Raji (cell line): Measurements from ENCODE around the gene NDUFS8.

Experiments used
- POLR2A ChIP-seq: IDR thresholded peaks from 2 replicates; pipeline ENCODE4 v1.6.1; 2011; ENCODE audit warnings: low read depth, low read length, control low read depth; ENCODE audit not compliant: insufficient read depth

NDUFS8 gene

DNA sequence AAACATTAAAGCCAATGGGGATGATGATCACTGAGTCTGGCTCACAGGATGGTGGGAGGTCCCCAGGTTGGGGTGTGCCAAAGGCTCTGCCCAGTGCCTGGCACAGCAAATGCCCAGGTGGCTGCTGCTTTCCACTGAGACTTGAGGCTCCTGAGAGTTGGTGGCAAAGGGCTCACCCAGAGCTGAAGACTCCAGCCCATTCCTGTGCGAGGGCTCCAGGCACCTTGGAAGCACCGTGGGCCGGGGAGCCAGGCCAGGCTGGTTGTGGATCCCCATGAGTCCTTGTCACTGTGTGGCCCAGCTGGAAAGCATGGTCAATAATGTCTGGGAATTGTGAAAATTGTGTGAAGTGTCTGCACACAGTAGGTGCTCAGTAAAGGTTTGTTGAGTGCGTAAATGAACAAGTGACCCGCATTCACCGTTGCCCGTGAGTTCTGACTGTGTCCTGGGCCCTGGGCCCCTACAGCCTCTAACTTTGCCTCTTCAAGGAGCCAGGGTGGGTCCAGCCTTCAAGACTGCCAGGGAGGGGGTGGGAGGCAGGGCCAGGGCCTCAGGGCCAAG, 23.8 kb upstream of the NDUFS8 start:
- no peak for TF ChIP-seq POLR2A

DNA sequence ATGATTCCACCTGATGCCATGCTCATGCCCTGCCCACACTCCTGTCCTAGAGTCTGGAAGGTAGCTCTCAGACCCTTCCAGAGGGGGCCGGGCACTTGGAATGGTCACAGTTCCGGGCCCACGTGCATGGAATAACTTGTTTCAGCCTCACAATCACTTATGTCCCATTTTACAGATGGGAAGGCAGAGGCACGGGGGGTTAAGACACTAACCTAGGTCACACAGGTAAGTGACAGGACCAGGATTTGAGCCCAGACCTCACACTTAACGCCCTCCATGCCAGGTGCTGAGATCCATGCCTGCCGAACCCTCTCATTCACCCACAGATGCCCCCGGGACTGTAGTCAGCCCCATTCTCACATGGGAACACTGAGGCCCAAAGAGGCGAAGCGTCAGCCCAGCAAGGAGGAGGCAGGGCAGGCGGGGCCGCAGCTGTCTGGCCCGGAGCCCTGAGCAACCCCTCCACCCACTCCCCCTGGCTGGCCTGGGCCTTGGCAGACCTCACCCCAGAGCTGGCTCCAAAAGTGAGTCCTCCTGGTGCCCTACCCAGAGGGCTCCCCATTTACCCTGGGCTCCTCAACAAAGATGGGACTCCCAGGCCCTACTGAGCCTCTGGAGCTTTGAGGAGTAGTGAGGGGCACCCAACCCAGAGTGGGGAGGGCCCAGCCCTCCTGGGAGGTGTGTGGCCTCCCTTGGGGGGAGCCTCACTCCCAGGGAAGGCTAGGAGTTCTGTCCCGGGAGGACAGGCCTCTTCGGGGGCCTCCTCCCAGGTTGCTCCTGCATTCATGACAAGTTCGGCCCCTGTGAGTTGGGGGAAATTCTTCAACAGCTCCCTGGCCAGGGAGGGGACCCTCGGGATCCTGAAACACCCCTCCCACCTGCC, 22.7 kb upstream of the NDUFS8 start:
- TF ChIP-seq POLR2A: no peak

DNA sequence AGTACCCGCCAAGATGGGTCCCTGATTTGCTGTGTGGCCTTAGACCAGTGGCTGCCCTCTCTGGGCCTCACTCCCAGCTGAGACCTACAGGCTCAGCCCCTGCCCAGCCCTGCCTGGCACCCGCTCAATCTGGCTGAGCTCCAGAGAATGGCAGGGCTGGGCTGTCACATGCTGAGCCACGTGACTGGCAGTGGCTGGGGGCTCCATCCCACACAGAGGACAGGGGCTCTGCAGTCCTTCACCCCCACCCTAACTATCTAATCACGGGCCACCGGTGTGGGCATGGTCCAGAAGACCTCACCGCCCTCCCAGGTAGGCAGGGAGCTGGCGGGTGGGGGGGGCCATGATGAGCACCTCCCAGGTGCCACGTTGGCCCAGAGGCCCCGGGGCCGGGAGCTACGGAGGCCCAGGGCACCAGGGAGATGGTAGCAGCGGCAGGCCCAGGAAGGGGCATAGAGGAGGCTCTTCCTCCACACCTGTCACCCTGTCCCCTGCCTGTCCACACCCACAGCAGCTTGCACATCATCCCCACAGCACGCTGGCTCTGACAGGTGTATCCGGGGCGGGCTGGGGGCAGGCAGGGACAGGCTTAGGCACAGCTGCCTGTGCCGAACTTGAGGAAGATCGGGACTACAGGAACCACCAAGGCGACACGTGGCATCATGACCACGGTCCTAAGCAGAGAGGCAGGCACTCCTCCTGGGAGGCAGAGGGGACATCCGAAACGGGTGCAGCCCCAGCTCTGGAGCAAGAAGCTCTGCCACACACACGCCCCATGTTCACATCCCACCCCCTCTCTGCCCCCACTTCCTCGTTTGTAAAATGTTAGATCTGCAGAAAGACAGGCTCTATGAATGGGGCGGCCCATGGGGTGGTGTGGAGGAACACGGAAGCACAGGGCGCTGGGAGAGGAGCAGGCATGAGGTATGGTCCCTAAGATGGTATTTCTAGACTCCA, 21.8 kb upstream of the NDUFS8 start:
- TF ChIP-seq POLR2A: peak; percentile 74

DNA sequence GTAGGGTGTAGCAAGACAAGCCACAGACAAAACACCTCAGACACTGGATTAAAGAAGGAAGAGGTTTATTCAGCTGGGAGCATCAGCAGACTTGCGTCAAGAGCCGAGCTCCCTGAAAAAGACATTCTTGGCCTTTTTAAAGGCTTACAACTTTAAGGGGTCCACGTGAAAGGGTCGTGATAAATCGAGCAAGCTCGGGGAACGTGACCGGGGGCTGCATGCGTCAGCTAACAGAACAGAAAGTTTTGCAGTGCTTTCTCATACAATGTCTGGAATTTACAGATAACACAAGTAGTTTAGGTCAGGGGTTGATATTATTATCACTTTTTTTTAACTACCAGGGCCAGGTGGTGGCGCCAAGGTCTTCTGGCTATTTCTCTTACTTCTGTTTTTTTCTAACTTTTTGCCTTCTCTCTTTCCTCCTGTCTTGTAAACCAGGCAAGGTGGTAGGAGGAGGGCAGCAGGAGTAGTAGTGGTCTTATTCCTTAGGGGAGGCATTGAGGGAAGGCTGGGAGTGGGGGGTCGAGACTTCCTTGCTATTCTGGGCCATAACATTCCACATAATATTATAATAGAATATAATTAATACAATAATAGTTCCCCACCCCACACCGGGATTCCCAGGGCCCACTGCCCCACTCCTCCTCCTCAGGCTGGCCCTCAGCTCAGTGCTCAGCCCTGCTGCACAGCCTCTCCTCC, 20.9 kb upstream of the NDUFS8 start:
- TF ChIP-seq POLR2A: no peak

DNA sequence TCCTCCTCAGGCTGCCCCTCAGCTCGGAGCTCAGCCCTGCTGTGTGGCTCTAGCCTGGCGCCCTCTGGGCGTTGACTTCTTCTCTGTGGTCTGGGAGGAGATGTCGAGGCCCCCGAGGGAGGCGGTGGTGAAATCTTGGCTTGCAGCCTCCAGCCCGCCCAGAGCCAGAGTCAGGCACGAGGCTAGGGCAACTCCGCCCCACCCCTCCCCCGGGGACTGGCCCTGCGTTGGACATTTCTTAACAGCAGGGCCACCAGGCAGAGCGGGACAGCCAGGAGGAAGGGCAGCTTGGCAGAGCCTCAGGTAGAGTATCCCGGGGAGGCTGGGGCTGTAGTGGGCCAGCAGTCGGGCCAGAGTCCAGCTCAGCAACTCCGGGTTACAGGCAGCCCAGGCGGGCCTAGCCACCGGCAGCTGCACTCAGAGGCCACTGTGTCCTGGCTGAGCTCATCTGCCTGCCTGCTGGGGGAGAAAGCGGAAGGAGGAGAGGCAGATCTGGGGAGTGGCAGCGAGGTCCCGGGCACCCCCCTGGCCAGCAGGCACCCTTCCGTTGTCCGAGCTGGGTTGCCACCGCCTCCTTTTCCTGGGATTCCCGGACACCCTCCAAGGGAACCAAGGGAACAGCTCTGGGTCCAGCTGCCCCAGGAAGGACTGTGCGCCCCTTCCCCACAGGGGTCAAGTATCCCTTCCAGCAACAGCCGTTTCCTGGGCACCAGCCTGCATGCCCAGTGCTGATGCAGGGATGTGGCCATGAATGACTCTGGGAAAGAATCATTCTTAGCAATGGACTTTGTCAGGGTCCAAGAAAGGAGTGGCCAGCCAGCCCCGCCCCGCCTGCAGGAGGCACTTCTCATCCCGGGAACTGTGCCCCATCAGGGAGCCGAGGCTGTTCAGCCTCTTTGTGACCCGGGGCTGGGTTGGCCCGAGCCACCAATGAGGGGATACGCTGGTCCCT, 20.1 kb upstream of the NDUFS8 start, which contains the start of gene ALDH3B1:
ALDH3B1 (plus strand) TSS at position 238 of the 952 bp plus-strand sequence. CDS start 4,971 bp downstream, outside the sequence.
- no peak for TF ChIP-seq POLR2A

- no peak for TF ChIP-seq POLR2A
Measured at GRCh38 chr11:68011051-68011943, 19.2 kb upstream of the NDUFS8 start.

DNA sequence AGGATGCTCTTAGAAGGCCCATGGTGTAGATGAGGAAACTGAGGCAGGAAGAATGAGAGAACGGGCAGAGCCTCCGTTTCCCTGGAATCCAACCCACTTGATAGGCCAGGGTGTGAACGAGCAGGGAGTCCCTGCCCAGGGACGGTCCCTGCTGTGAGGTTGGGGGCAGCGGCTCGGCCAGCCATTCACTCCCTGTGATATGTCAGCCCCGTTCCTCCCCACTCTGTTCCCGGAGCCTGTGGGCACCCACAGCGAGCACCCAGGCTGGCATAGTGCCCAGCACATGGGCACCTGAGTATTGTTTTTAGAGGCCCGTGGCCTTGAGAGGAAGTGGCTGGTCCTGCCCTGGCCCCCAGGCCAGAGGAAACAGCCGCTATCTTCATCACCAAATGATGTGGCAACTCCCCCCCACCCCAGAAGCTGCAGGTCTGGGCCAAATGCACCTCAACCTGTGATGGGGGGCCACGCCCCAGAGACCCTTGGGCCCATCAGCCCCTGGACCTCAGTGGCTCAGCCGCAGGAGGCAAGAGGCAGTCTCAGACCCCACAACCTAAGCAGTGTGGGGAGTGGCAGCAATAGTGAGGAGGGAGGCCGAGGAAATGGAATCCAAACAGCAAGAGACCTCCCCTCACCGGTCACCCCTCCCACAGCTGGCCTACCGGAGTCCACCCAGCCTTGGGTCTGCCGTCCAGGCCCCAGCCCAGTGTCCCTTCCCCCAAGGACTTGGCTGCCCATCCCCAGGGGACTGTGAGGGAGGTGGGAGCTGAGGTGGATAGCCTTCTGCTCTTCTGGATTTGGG, 18.2 kb upstream of the NDUFS8 start:
- no peak for TF ChIP-seq POLR2A

- TF ChIP-seq POLR2A: no peak
Measured at GRCh38 chr11:68012843-68013610, 17.5 kb upstream of the NDUFS8 start.

DNA sequence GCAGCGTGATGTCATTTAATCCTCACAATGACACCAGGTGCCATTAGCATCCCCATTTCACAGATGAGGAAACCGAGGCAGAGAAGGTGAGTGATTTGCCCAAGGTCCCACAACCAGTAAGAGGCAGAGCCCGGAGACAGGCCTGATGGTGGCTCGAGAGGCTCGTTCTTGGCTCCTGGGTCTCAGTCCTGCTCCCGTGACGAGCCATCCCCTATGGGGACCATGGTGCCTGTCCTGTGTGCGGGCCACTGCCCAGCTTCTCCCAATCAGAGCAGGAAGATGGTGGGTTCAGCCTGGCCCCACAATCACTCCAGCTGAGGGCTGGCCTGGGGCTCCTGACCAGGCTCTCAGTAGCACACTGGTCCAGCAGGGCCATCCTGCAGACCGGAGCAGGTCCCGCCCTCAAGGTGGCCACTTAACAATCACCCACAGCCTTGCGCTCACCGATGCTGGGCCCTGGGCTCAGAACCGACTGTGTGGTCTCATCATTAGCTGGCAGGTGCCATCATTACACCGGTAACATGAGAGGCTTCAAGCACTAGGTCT, 16.8 kb upstream of the NDUFS8 start:
- no peak for TF ChIP-seq POLR2A

DNA sequence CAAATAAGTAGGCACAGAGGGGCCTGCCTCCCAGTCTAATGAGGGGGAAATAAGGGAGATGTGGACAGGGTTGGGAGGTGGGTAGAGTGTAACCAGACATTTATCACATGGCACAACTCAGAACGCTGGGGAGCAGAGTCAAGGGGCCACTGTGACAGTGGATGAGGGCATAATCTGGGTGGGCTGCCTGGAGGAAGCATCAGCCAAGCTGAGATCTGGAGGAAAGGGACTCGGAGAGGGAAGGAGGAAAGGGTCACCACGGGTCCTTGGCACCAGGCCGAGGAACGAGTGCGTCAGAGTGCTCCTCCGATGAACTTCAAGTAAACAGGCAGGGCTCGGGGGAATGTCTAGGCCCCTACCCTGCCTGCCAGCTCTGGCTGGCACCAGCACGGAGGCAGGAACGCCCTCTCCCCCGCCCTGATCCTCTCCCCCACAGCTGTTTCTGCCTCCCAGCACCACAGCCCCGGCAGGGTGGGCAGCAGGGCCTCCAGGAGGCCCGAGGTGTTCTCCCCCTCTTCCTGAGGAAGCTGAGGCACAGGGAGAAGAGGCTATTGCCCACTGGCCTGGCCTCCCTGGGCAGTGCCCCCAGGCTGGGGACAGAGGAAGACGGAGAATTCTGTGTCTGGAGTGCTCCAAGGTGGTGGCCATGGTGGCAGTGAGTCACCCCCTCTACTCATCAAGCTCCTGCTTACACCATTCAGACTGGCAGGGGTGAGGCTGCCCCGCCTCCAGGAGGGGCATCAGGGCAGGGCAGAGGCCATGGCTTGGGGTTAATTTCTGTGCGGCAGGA, 16.1 kb upstream of the NDUFS8 start:
- no peak for TF ChIP-seq POLR2A
